Liver (tissue), 9 donors: ENCODE data around the gene PTPN20. TPM values are rescaled to one million over a fixed set of nuclear protein-coding genes. Genes with fewer than 3 reads are reported as not detected.
"Not testable (repeated sequence)": the region's sequence is repeated elsewhere in the genome, so short reads cannot be mapped to it uniquely, and the experiment has no call there.

Experiments
- DNase-seq: peaks from one replicate; pipeline ENCODE4 v3.0.0-alpha.2; 2017; ENCODE audit warnings: low spot score
- H3K27ac ChIP-seq, 2 donors: one replicate each; pipeline ENCODE4 v1.7.0; 2013; ENCODE audit warnings: inconsistent platforms in 2 of 2, low read length in 2 of 2, control low read depth in 1 of 2, low read depth in 1 of 2, mild to moderate bottlenecking in 1 of 2
- H3K27me3 ChIP-seq, 4 donors: one replicate each; pipeline versions ENCODE4 v1.6.1 to v1.7.0; 2013; ENCODE audit warnings: low read length in 3 of 4, inconsistent platforms in 1 of 4, mild to moderate bottlenecking in 1 of 4, moderate library complexity in 1 of 4; ENCODE audit not compliant: control insufficient read depth in 4 of 4, insufficient read depth in 4 of 4
- H3K36me3 ChIP-seq, 4 donors: one replicate each; pipeline versions ENCODE4 v1.6.1 to v1.7.0; 2013; ENCODE audit warnings: low read length in 3 of 4, mild to moderate bottlenecking in 3 of 4, low read depth in 1 of 4, moderate library complexity in 1 of 4; ENCODE audit not compliant: control insufficient read depth in 4 of 4, insufficient read depth in 3 of 4
- H3K4me1 ChIP-seq, 4 donors: one replicate each; pipeline versions ENCODE4 v1.6.1 to v1.7.0; 2013; ENCODE audit warnings: low read length in 3 of 4, mild to moderate bottlenecking in 3 of 4, moderate library complexity in 1 of 4; ENCODE audit not compliant: control insufficient read depth in 4 of 4, insufficient read depth in 4 of 4
- H3K4me3 ChIP-seq, 3 donors: one replicate each; pipeline versions ENCODE4 v1.6.1 to v1.7.0; 2013; ENCODE audit warnings: low read length in 3 of 3, control low read depth in 1 of 3, low read depth in 1 of 3, mild to moderate bottlenecking in 1 of 3
- H3K9ac ChIP-seq, 2 donors: one replicate each; pipeline ENCODE4 v1.7.0; 2013; ENCODE audit warnings: low read length in 2 of 2, mild to moderate bottlenecking in 2 of 2, moderate library complexity in 2 of 2, control low read depth in 1 of 2, low read depth in 1 of 2
- H3K9me3 ChIP-seq, 4 donors: one replicate each; pipeline versions ENCODE4 v1.6.1 to v1.7.0; 2013; ENCODE audit warnings: low read length in 3 of 4; ENCODE audit not compliant: control insufficient read depth in 4 of 4
- WGBS: extraction: QIAGEN DNeasy Blood & Tissue Kit; methylation state at CpG from one replicate; pipeline ENCODE4 v1.1.7; 2013; 5-methylcytosine and 5-hydroxymethylcytosine counted together
- polyA plus RNA-seq, 2 donors: library from polyadenylated mRNA; stranded (reverse) in 1 of 2; unstranded in 1 of 2; fragments of 200-250 nt in 1 of 2; fragments of >200 nt in 1 of 2; fragmentation: Nextera tagmentation in 1 of 2; extraction: Ambion mirVana in 1 of 2; gene quantifications; one replicate each; pipeline versions ENCODE4 v1.2.1 to v1.2.3, GENCODE V29; 2013 to 2015
- total RNA-seq, 2 donors: library from RNA; depleted of rRNA; stranded (reverse); fragments of >200 nt; gene quantifications; one replicate each; pipeline ENCODE4 v1.2.3, GENCODE V29; 2014
- donor health status: healthy.
- donor health status: healthy.
- donor health status: healthy.
- donor health status: healthy.
- donor health status: healthy.

PTPN20 gene
- total and polyA plus RNA-seq, 4 donors: 0.28 to 1.4 (median 0.80) TPM

DNA sequence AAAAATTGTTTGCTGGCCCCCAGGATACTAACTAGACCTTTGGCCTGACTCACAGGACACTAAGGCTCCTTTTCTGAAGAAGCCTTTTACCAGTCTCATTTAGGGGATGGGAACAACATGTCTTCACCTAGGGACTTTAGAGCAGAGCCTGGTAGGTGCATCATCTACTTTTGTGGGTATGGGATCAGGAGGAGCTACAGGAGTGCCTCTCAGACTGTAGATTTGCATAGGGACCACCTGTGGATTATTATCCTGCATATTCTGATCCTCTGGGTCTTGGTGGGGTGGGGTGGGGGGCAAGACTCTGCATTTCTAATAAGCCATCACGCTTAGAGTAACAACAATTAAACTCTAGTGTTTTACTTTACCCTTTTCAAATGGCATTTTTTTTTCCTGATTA lies 21.2 kb downstream of the PTPN20 start:
- H3K36me3 ChIP-seq, DNase-seq, H3K9me3 ChIP-seq, H3K27me3 ChIP-seq, H3K4me1 ChIP-seq, H3K4me3 ChIP-seq, H3K27ac ChIP-seq, H3K9ac ChIP-seq: not testable (repeated sequence)
- 86% methylated on average over 1 of the region's 1 CpG for WGBS

DNA sequence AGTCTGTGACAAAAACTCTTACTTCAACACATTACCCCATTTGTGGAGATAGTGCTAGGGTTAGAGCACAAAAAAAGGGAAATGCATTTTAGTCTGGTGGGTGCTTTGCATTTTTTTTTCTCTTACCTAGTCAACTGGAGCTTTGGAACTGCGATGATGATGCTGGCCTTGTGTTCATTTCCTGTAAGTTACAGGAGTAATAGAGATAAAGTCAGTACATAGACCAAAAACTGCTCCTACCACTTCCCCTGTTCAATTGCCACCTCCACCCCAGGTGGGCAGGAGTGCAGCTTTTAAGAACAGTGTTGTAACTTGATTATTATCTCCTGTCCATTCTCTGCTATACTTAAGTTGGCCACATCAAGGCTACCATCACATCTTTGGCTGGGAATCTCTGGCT lies 29.9 kb downstream of the PTPN20 start:
- H3K27me3 ChIP-seq, H3K27ac ChIP-seq, H3K4me3 ChIP-seq, H3K36me3 ChIP-seq, H3K4me1 ChIP-seq, H3K9ac ChIP-seq, DNase-seq, H3K9me3 ChIP-seq: not testable (repeated sequence)
- WGBS: no CpG with 5 or more reads among the region's 1 CpG

DNA sequence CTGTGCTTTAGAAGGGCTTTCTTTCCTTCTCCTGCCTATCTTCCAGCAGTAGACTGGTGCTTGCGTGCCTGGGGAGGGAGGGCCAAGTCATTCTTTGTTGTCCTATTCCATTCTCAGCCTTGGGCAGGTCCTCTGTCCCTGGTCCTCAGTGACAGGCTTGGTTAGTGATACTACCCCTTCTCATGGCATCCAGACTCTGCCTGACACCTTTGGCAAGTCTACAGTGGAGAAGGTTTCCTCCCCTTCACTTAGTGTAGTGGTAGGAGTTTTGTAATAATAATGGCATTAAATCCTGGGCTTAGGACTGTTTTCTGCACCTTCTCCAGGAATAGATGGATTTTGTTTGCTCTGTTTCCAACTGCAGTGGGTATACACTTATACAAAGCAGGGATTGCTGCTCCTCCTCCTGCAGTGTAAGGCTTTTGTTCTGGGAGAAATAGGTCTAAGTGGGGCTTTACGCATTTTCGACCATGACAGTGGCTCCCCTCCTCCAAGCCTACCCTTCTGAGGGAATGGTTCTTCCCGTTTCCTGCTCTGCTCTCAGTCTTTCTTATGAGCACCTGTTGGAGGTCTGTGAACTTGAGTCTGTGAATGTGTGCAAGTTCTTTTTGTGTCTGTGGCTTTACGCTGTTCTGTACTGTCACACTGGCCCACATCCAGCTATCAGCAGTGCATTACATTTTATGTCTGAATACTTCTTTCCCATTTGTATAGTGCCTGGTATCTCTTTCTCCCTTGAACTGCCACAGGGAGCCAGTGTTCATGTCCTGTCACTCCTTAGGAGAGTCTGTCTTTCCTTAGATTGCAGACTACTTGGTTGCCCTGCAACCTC lies 37.7 kb downstream of the PTPN20 start:
- 62% methylated on average over 5 of the region's 5 CpGs for WGBS
- H3K27ac ChIP-seq, DNase-seq, H3K36me3 ChIP-seq, H3K9ac ChIP-seq, H3K4me1 ChIP-seq, H3K9me3 ChIP-seq, H3K27me3 ChIP-seq, H3K4me3 ChIP-seq: not testable (repeated sequence)

DNA sequence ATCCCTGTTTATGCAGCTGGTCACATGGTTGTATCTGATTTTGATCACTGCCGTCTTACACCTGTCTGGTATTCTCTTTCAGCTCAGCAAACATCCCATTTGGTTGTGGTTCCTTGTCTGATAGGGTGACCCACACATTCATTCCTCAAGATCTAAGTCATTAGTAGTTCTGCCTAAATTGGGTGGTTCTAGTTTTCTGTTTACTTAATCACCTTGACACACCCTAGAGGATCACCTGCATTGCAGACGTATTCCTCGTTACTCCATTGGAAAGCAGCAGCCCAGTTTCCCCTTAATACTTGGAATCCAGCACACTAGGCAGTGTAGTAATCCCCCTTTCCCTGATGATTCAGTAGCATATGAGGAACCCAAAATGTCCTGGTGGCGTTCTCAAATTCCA lies 41.3 kb downstream of the PTPN20 start:
- H3K9me3 ChIP-seq, DNase-seq, H3K4me3 ChIP-seq, H3K27me3 ChIP-seq, H3K9ac ChIP-seq, H3K36me3 ChIP-seq, H3K27ac ChIP-seq, H3K4me1 ChIP-seq: not testable (repeated sequence)
- WGBS: 84% methylated on average over 3 of the region's 4 CpGs

DNA sequence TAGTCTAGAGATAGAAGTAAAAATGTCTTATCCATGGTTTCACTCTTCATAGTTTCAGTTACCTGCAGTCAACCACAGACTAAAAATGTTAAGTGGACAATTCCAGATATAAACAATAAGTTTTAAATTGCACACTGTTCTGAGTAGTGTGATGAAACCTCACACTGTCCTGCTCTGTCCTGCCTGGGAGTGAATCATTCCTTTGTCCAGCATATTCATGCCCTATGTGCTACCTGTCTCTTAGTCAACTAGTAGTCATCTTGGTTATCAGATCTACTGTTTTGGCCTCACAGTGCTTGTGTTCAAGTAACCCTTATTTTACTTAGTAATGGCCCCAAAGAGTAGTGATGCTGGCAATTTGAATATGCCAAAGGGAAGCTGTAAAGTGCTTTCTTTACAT lies 49.5 kb downstream of the PTPN20 start:
- H3K9me3 ChIP-seq, DNase-seq, H3K27me3 ChIP-seq, H3K27ac ChIP-seq, H3K9ac ChIP-seq, H3K4me1 ChIP-seq, H3K36me3 ChIP-seq, H3K4me3 ChIP-seq: not testable (repeated sequence)

GRCh38 chr10:46963356-46963755 lies 52.1 kb downstream of the PTPN20 start:
- not testable (repeated sequence) for H3K9me3 ChIP-seq, H3K27ac ChIP-seq, H3K9ac ChIP-seq, H3K27me3 ChIP-seq, H3K36me3 ChIP-seq, DNase-seq, H3K4me3 ChIP-seq, H3K4me1 ChIP-seq
- WGBS: 47% methylated on average over 2 of the region's 2 CpGs

GRCh38 chr10:46967013-46967412 lies 55.8 kb downstream of the PTPN20 start:
- H3K4me3 ChIP-seq, DNase-seq, H3K9ac ChIP-seq, H3K27ac ChIP-seq, H3K4me1 ChIP-seq, H3K27me3 ChIP-seq, H3K9me3 ChIP-seq, H3K36me3 ChIP-seq: not testable (repeated sequence)
- WGBS: 96% methylated on average over 1 of the region's 2 CpGs

DNA sequence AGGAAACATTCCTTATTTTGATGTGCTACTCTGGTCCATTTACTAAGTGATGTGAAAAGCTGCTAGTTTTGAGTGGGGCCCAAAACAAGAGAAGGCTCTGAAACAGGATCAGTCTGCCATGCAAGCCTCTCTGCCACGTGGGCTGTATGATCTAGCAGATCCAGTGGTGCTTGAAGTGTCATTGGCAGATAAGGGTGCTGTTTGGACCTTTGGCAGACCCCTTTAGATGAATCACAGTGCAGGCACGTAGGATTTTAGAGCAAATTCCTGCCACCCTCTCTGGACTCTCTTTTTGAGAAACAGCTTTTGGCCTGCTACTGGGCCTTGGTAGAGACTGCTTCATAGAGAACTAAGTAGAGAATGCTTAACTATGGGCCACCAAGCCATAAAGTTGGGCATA lies 69.0 kb downstream of the PTPN20 start:
- no CpG with 5 or more reads among the region's 2 CpGs for WGBS
- H3K9ac ChIP-seq, H3K36me3 ChIP-seq, H3K27ac ChIP-seq, H3K4me1 ChIP-seq, H3K4me3 ChIP-seq, DNase-seq, H3K27me3 ChIP-seq, H3K9me3 ChIP-seq: not testable (repeated sequence)
